ENCODE measurements around the gene COL24A1. TPM values are rescaled to one million over a fixed set of nuclear protein-coding genes. Genes with fewer than 3 reads are reported as not detected.

The COL24A1 gene
- 1 to 10 TPM; 1.0 to 2.8 (median 1.9) TPM for total RNA-seq

DNA sequence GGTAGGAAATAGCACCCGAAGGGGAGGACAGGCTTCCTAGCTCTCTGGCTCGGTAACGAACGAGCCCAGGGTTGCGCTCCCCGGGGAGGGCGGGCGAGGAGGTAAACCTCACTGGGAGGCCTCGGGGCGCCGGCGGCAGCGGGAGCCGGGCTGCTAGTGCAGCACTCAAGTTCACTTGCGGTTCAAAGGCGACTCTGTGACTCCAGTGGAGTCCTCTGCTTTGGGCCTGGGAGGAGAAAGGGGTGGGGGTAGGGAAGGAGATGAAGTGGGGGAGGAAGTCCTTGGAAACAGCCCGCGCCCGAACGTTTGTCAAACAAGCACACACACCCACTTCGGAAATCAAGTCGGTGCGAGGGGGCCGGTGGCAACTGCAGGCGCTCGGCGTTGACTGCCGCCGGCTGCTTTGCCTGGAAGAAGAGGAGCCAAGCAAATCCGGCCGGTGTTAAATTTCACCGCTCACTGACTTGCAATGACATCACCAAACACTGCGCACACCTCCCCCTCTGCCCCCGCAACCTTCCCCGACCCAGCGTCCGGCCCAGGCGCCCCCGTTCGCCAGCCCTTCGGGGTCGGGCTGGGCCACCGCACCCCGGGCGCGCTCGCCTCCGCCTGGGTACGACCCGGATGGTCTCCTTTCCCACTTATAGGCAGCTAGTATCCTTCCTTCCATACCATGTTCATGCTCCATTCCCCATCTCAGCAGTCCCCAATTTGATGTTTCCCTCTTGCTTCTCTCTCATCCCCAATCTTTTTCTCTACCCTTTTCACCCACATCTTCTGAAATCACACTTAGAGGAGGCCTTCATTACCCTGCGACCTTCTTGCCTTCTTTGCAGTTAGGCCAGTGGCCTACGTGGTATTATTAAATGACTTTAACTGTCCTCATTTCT is at the start of gene COL24A1:
Gene COL24A1, minus strand, starts transcription at position 207 of the 890 bp plus-strand sequence. CDS start 376 bp downstream, outside the sequence.
- DNase-seq (ENCODE audit: low spot score in 2 of 2): peak; percentile 28 to 39
- H3K27ac ChIP-seq: peak within 1 kb of the TSS in 3 of 4 donors; percentile 11 to 74 (median 67)
- peak within 1 kb of the TSS; percentile 15 to 55 (median 40) for H3K4me3 ChIP-seq
- no peaks in the 10 kb centered on the region for H3K36me3 ChIP-seq
- no peak for TF ChIP-seq EP300 (IDR thresholded peaks at IDR 0.05)
- TF ChIP-seq, protein P1, sequence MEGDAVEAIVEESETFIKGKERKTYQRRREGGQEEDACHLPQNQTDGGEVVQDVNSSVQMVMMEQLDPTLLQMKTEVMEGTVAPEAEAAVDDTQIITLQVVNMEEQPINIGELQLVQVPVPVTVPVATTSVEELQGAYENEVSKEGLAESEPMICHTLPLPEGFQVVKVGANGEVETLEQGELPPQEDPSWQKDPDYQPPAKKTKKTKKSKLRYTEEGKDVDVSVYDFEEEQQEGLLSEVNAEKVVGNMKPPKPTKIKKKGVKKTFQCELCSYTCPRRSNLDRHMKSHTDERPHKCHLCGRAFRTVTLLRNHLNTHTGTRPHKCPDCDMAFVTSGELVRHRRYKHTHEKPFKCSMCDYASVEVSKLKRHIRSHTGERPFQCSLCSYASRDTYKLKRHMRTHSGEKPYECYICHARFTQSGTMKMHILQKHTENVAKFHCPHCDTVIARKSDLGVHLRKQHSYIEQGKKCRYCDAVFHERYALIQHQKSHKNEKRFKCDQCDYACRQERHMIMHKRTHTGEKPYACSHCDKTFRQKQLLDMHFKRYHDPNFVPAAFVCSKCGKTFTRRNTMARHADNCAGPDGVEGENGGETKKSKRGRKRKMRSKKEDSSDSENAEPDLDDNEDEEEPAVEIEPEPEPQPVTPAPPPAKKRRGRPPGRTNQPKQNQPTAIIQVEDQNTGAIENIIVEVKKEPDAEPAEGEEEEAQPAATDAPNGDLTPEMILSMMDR (IDR thresholded peaks at IDR 0.05): no peak
- TF ChIP-seq POLR2A (IDR thresholded peaks at IDR 0.05): no peak
- H3K9me3 ChIP-seq: no peaks in the 10 kb centered on the region
- WGBS, 2 donors: 12 to 13% methylated on average over 51 to 52 of the region's 52 CpGs
- peaks cover 0 to 4% of the 10 kb centered on the region in 2 donors for H3K27me3 ChIP-seq
- peaks cover 0 to 26% (median 5%) of the 10 kb centered on the region in 4 donors for H3K4me1 ChIP-seq

DNA sequence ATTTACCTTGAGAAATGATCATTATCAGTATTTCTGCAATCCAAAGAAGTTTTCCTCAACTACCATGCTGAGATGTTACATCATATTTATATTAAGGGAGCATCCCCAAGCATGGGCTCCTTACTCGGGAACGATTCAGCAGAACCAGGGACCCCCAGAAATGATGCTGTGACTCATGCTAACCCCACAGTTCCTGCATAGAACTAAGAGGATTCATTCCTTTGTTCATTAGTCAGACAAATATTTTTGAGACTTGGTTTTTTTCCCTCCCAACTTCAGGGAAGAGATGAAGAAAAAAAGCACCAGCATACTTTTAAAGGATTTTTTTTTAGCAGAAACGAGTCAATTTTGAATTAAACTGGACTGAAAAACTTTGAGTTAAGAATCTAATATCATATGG is 49.2 kb upstream of the COL24A1 start:
- no peaks in the 10 kb centered on the region for H3K36me3 ChIP-seq
- H3K4me1 ChIP-seq: peaks cover 0 to 2% (median 0%) of the 10 kb centered on the region in 4 donors
- 61 to 62% methylated on average over 3 of the region's 3 CpGs for WGBS, 2 donors
- no peak overlapping the region for H3K27ac ChIP-seq
- H3K27me3 ChIP-seq: no peaks in the 10 kb centered on the region
- no peak overlapping the region for H3K4me3 ChIP-seq
- no peak for DNase-seq (ENCODE audit: low spot score in 2 of 2)
- H3K9me3 ChIP-seq: no peaks in the 10 kb centered on the region
- TF ChIP-seq POLR2A (IDR thresholded peaks at IDR 0.05): no peak
- no peak for TF ChIP-seq EP300 (IDR thresholded peaks at IDR 0.05)
- TF ChIP-seq, protein P1 (IDR thresholded peaks at IDR 0.05): no peak

DNA sequence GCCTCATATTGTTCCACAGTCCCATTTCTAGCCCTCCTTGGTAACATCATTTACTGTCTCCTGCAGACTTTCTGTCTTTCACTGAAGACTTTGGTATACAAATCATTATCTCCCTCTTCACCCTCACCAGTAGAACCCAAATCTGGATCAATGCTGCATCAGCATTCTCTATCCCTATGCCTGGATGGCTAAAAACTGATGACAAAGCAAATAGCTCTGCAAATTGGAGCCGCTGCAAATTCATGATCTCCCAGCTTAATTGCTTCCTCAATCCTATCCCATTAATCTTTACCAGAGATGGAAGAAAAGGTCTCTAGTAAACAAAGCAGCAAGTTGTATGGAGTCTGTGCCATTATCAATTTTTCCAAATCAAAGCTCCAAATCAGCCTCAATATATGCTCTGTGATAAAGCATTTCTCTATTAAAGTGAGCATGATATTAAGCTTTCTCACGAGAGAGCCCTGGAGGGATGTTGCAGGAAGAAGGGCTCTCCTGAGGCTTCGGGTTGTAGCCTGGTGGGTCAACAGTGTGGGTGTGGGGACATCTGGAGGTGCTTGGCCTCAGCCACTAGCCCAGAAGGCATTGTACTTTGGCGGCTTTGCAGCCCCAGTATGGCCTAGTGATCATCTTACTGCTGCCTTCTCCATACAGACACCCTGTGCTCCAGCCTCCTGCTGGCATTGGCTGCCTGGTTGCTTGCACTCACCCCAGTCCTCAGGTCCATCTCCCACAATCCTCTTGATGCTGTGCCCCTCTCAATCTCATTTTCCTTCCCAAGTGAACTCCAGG is 46.2 kb upstream of the COL24A1 start:
- TF ChIP-seq EP300 (IDR thresholded peaks at IDR 0.05) (no peak), POLR2A (IDR thresholded peaks at IDR 0.05) (no peak)
- TF ChIP-seq, protein P1 (IDR thresholded peaks at IDR 0.05): no peak
- H3K9me3 ChIP-seq: no peaks in the 10 kb centered on the region
- no peak for DNase-seq (ENCODE audit: low spot score in 2 of 2)
- H3K36me3 ChIP-seq: no peaks in the 10 kb centered on the region
- no peaks in the 10 kb centered on the region for H3K27me3 ChIP-seq
- H3K27ac ChIP-seq: no peak overlapping the region
- 73 to 77% methylated on average over 3 to 4 of the region's 4 CpGs for WGBS, 2 donors
- peaks cover 0 to 4% (median 0%) of the 10 kb centered on the region in 4 donors for H3K4me1 ChIP-seq
- no peak overlapping the region for H3K4me3 ChIP-seq

DNA sequence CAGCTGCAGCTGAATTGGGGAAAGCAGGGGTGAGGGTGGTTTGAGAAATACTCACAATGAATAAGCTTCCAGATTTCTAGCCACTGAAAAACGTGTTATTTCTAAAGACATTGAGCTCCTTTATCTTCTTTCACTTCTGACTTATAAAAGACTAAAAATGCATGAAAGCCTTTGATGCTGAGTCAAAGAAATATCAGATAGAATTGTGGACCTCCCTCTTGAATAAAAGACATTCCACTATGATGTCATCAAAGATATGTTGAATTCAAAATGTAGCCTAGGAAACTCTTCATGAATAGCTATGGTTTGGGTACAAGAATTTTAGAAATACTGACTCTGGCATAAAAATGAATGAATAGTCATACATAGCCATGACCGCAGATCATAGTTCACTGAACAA is 44.7 kb upstream of the COL24A1 start:
- Histone ChIP-seq H3K4me1 (peaks cover 0 to 12% (median 0%) of the 10 kb centered on the region in 4 donors), H3K36me3 (no peaks in the 10 kb centered on the region), H3K27me3 (no peaks in the 10 kb centered on the region), H3K27ac (no peak overlapping the region), H3K4me3 (no peak overlapping the region), H3K9me3 (no peaks in the 10 kb centered on the region)
- TF ChIP-seq, protein P1 (IDR thresholded peaks at IDR 0.05): no peak
- TF ChIP-seq POLR2A (IDR thresholded peaks at IDR 0.05) (no peak), EP300 (IDR thresholded peaks at IDR 0.05) (no peak)
- WGBS, 2 donors: 41 to 43% methylated on average over 2 of the region's 2 CpGs
- no peak for DNase-seq (ENCODE audit: low spot score in 2 of 2)
